ENCODE results near the gene CIDEC. TPM values are rescaled to one million over a fixed set of nuclear protein-coding genes. Genes with fewer than 3 reads are reported as not detected.
A peak's percentile ranks its signal among the peaks of the same experiment; 100 is the strongest.

CIDEC gene
- total and polyA plus RNA-seq, 2 of the 13 experiments (the other 11 are each of a cell fraction or from before 2014, with no cell fraction given) = 2.5 to 10.4 TPM

GRCh38 chr3:9843715-9844438 is 36.2 kb downstream of the CIDEC start, which contains the start of gene RPUSD3 (continued):
- TF ChIP-seq, protein P1, sequence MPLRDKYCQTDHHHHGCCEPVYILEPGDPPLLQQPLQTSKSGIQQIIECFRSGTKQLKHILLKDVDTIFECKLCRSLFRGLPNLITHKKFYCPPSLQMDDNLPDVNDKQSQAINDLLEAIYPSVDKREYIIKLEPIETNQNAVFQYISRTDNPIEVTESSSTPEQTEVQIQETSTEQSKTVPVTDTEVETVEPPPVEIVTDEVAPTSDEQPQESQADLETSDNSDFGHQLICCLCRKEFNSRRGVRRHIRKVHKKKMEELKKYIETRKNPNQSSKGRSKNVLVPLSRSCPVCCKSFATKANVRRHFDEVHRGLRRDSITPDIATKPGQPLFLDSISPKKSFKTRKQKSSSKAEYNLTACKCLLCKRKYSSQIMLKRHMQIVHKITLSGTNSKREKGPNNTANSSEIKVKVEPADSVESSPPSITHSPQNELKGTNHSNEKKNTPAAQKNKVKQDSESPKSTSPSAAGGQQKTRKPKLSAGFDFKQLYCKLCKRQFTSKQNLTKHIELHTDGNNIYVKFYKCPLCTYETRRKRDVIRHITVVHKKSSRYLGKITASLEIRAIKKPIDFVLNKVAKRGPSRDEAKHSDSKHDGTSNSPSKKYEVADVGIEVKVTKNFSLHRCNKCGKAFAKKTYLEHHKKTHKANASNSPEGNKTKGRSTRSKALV (CRISPR knock-in tag; IDR thresholded peaks at IDR 0.05) = no peak
- TF ChIP-seq, protein P2, sequence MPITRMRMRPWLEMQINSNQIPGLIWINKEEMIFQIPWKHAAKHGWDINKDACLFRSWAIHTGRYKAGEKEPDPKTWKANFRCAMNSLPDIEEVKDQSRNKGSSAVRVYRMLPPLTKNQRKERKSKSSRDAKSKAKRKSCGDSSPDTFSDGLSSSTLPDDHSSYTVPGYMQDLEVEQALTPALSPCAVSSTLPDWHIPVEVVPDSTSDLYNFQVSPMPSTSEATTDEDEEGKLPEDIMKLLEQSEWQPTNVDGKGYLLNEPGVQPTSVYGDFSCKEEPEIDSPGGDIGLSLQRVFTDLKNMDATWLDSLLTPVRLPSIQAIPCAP (CRISPR knock-in tag; IDR thresholded peaks at IDR 0.05; ENCODE audit: low read depth) = peak; percentile 69; the same call in 1 of the 2 replicates
- TF ChIP-seq JUN (CRISPR knock-in tag; IDR thresholded peaks at IDR 0.05) (no peak), HOXD1 (CRISPR knock-in tag; IDR thresholded peaks at IDR 0.05) (no peak), MLLT10 (CRISPR knock-in tag; IDR thresholded peaks at IDR 0.05) (no peak), NR1H2 (CRISPR knock-in tag; IDR thresholded peaks at IDR 0.05; ENCODE audit: borderline replicate concordance, low read depth) (no peak), ZBTB3 (CRISPR knock-in tag; IDR thresholded peaks at IDR 0.05; ENCODE audit: borderline replicate concordance, low read depth) (0 out of 2 replicates have a peak, but pooled peaks have one; percentile 48), MXD4 (CRISPR knock-in tag; IDR thresholded peaks at IDR 0.05) (peak; percentile 27; the same call in 1 of the 2 replicates), TP53 (CRISPR knock-in tag; conservative IDR thresholded peaks at IDR 0.05) (no peak), NFRKB (IDR thresholded peaks at IDR 0.05) (no peak), GZF1 (CRISPR knock-in tag; IDR thresholded peaks at IDR 0.05) (0 out of 2 replicates have a peak, but pooled peaks have one; percentile 65), ZNF317 (CRISPR knock-in tag; IDR thresholded peaks at IDR 0.05) (peak; percentile 70), ARID2 (CRISPR knock-in tag; IDR thresholded peaks at IDR 0.05; ENCODE audit: borderline replicate concordance) (no peak), LCORL (IDR thresholded peaks at IDR 0.05) (no peak), LCORL (CRISPR knock-in tag; IDR thresholded peaks at IDR 0.05) (peak; percentile 51; the same call in 1 of the 2 replicates), ZBTB37 (CRISPR knock-in tag; IDR thresholded peaks at IDR 0.05) (0 out of 2 replicates have a peak, but pooled peaks have one; percentile 48), NR2C2 (CRISPR knock-in tag; IDR thresholded peaks at IDR 0.05; ENCODE audit: borderline replicate concordance) (peak; percentile 56; the same call in 1 of the 2 replicates), ZNF20 (CRISPR knock-in tag; IDR thresholded peaks at IDR 0.05) (peak; percentile 70; the same call in 1 of the 2 replicates), ZSCAN9 (CRISPR knock-in tag; IDR thresholded peaks at IDR 0.05; ENCODE audit: borderline replicate concordance) (no peak; the same call in 1 of the 2 replicates), EZH2 (conservative IDR thresholded peaks at IDR 0.05; ENCODE audit: low read depth, low read length) (no peak), FOXC1 (CRISPR knock-in tag; IDR thresholded peaks at IDR 0.05; ENCODE audit: borderline replicate concordance) (peak; percentile 70; the same call in 1 of the 2 replicates), ZNF547 (CRISPR knock-in tag; IDR thresholded peaks at IDR 0.05) (peak; percentile 66; the same call in 1 of the 2 replicates), DMAP1 (CRISPR knock-in tag; IDR thresholded peaks at IDR 0.05) (peak; percentile 74), RNF2 (conservative IDR thresholded peaks at IDR 0.05; ENCODE audit: low read depth) (no peak)

Data from HepG2 (cell line).